C4-2B (cell line): ENCODE measurements around the gene ZNF132.
A peak's percentile ranks its signal among the peaks of the same experiment; 100 is the strongest.

Experiments
- ZFX ChIP-seq: fragments of 450-650 bp; IDR thresholded peaks from 2 replicates; pipeline ENCODE4 v1.6.1; 2017
- TF ChIP-seq, protein P1 (sequence below): fragments of 450-650 bp; conservative IDR thresholded peaks from 2 replicates; pipeline ENCODE4 v1.5.1; 2017; ENCODE audit warnings: mild to moderate bottlenecking

DNA sequence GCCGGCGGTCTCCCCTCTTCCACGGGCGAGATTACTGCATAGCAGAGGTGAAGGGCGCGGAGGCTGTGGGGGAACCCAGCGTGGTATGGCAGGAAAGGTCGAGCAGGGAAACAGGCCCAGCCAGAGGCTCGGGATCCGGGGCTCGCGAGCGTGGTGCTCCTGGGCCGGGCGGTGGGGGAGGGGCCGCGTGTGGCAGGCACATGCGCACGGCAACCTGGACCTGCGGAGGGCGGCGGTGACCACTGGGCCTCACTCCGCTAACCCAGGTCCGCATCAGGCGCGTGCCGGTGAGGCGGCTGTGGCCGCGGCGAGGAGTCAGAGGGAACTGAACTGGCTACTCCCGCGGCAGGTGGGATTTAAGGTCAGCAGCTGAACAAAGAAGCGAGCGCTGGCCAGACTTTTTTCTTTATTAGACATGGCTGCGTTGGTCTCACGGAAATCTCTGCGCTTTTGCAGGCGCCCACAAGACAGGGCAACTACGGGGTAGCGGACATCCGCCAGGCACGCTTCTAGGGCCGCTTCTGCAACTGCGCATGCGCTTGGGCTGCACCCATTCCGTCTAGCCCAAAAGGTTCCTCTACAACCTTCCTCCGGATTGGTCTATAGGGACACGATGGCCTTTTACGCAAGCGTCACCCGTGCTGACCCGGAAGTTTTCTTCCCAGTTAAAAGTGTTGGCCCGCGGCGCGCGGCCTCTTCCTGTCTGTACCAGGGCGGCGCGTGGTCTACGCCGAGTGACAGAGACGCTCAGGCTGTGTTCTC, 53.2 kb downstream of the ZNF132 start, which contains the start of gene RPS5:
- TF ChIP-seq, protein P1, sequence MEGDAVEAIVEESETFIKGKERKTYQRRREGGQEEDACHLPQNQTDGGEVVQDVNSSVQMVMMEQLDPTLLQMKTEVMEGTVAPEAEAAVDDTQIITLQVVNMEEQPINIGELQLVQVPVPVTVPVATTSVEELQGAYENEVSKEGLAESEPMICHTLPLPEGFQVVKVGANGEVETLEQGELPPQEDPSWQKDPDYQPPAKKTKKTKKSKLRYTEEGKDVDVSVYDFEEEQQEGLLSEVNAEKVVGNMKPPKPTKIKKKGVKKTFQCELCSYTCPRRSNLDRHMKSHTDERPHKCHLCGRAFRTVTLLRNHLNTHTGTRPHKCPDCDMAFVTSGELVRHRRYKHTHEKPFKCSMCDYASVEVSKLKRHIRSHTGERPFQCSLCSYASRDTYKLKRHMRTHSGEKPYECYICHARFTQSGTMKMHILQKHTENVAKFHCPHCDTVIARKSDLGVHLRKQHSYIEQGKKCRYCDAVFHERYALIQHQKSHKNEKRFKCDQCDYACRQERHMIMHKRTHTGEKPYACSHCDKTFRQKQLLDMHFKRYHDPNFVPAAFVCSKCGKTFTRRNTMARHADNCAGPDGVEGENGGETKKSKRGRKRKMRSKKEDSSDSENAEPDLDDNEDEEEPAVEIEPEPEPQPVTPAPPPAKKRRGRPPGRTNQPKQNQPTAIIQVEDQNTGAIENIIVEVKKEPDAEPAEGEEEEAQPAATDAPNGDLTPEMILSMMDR, result no peak
- peak; percentile 83 for TF ChIP-seq ZFX
